HG03139 (cell line): ENCODE measurements around the gene MAPK10.
A peak's percentile ranks its signal among the peaks of the same experiment; 100 is the strongest.

Experiments
- ATAC-seq: cut with Tn5 transposase; IDR thresholded peaks from one replicate; pipeline ENCODE4 v1.9.1; 2021; ENCODE audit not compliant: unreplicated experiment

The MAPK10 gene

GRCh38 chr4:86280246-86280645 is 79.6 kb downstream of the MAPK10 start:
- ATAC-seq: no peak

GRCh38 chr4:86279293-86279960 is 80.4 kb downstream of the MAPK10 start:
- no peak for ATAC-seq

- no peak for ATAC-seq
These were observed 81.7 kb downstream of the MAPK10 start for GRCh38 chr4:86278126-86278525.

- no peak for ATAC-seq
These were observed 85.2 kb downstream of the MAPK10 start for GRCh38 chr4:86274642-86275041.

GRCh38 chr4:86272669-86273068 is 87.2 kb downstream of the MAPK10 start:
- ATAC-seq: no peak

GRCh38 chr4:86271057-86271456 is 88.8 kb downstream of the MAPK10 start:
- no peak for ATAC-seq

- ATAC-seq: no peak
These were observed 90.5 kb downstream of the MAPK10 start for GRCh38 chr4:86269354-86269753.

GRCh38 chr4:86264241-86264640 is 95.6 kb downstream of the MAPK10 start:
- ATAC-seq: no peak

GRCh38 chr4:86261636-86262035 is 98.2 kb downstream of the MAPK10 start:
- ATAC-seq: no peak

- no peak for ATAC-seq
These were observed 103.8 kb downstream of the MAPK10 start for GRCh38 chr4:86256086-86256485.

- no peak for ATAC-seq
These were observed 109.2 kb downstream of the MAPK10 start for GRCh38 chr4:86250619-86251018.

GRCh38 chr4:86250006-86250405 is 109.8 kb downstream of the MAPK10 start:
- no peak for ATAC-seq

- no peak for ATAC-seq
These were observed 110.8 kb downstream of the MAPK10 start for GRCh38 chr4:86249074-86249473.

- no peak for ATAC-seq
These were observed 111.9 kb downstream of the MAPK10 start for GRCh38 chr4:86247906-86248305.

GRCh38 chr4:86247320-86247719 is 112.5 kb downstream of the MAPK10 start:
- ATAC-seq: no peak

- ATAC-seq: no peak
These were observed 116.1 kb downstream of the MAPK10 start for GRCh38 chr4:86243750-86244149.

- no peak for ATAC-seq
These were observed 117.2 kb downstream of the MAPK10 start for GRCh38 chr4:86242677-86243076.

GRCh38 chr4:86235549-86235948 is 124.3 kb downstream of the MAPK10 start:
- no peak for ATAC-seq

- ATAC-seq: no peak
These were observed 126.2 kb downstream of the MAPK10 start for GRCh38 chr4:86233681-86234080.

GRCh38 chr4:86233090-86233489 is 126.8 kb downstream of the MAPK10 start:
- no peak for ATAC-seq

- peak; percentile 53 for ATAC-seq
These were observed 136.4 kb downstream of the MAPK10 start for GRCh38 chr4:86223472-86223871.

- no peak for ATAC-seq
These were observed 138.9 kb downstream of the MAPK10 start for GRCh38 chr4:86221002-86221401.

GRCh38 chr4:86220121-86220520 is 139.7 kb downstream of the MAPK10 start:
- no peak for ATAC-seq
